Measurements from ENCODE around the gene ETV2. TPM values are rescaled to one million over a fixed set of nuclear protein-coding genes. Genes with fewer than 3 reads are reported as not detected.

The ETV2 gene
- polyA plus RNA-seq, 4 donors = 1.7 to 3.3 (median 2.3) TPM

Other genes with a start within 250 kb of the ETV2 start
- gene FFAR2, start 193.5 kb upstream of the ETV2 start, polyA plus RNA-seq (ENCODE audit: insufficient read length in 4 of 4) = 1 to 10 TPM in 1 of 4 donors, under 1 TPM in 3; 0.19 to 1.4 (median 0.47) TPM
- gene KRTDAP, start 151.3 kb upstream of the ETV2 start, polyA plus RNA-seq (ENCODE audit: insufficient read length in 4 of 4) = 1 to 10 TPM in 1 of 4 donors, under 1 TPM in 3; 0.36 to 1.9 (median 0.59) TPM
- 100 to 1,000 TPM in 1 of 4 donors, 10 to 100 TPM in 3; 59.7 to 123 (median 83.8) TPM for gene DMKN, start 128.1 kb upstream of the ETV2 start, polyA plus RNA-seq (ENCODE audit: insufficient read length in 4 of 4)
- under 1 TPM in 1 of 4 donors, not detected in 3; 0.11 TPM for gene SBSN, start 113.4 kb upstream of the ETV2 start, polyA plus RNA-seq (ENCODE audit: insufficient read length in 4 of 4)
- not detected for gene GAPDHS, start 108.3 kb upstream of the ETV2 start, polyA plus RNA-seq (ENCODE audit: insufficient read length in 4 of 4)
- gene TMEM147, start 96.1 kb upstream of the ETV2 start, polyA plus RNA-seq (ENCODE audit: insufficient read length in 4 of 4) = 100 to 1,000 TPM in 1 of 4 donors, 10 to 100 TPM in 3; 58.7 to 102 (median 86.6) TPM
- gene ATP4A, start 78.1 kb upstream of the ETV2 start, polyA plus RNA-seq (ENCODE audit: insufficient read length in 4 of 4) = under 1 TPM in 1 of 4 donors, not detected in 3; 0.14 TPM
- not detected for gene PMIS2, start 55.6 kb upstream of the ETV2 start, polyA plus RNA-seq (ENCODE audit: insufficient read length in 4 of 4)
- gene HAUS5, start 29.0 kb upstream of the ETV2 start, polyA plus RNA-seq (ENCODE audit: insufficient read length in 4 of 4) = 10 to 100 TPM; 23.2 to 39.6 (median 25.3) TPM
- gene RBM42, start 12.7 kb upstream of the ETV2 start, polyA plus RNA-seq (ENCODE audit: insufficient read length in 4 of 4) = 10 to 100 TPM; 49.1 to 81.9 (median 57.7) TPM
- gene COX6B1, start 6.6 kb downstream of the ETV2 start, polyA plus RNA-seq (ENCODE audit: insufficient read length in 4 of 4) = 100 to 1,000 TPM; 224 to 359 (median 312) TPM
- 10 to 100 TPM in 3 of 4 donors, under 1 TPM in 1; 0.53 to 67.8 (median 21.8) TPM for gene UPK1A, start 24.8 kb downstream of the ETV2 start, polyA plus RNA-seq (ENCODE audit: insufficient read length in 4 of 4)
- under 1 TPM; 0.27 to 0.63 (median 0.49) TPM for gene ZBTB32, start 62.8 kb downstream of the ETV2 start, polyA plus RNA-seq (ENCODE audit: insufficient read length in 4 of 4)
- gene KMT2B, start 76.3 kb downstream of the ETV2 start, polyA plus RNA-seq (ENCODE audit: insufficient read length in 4 of 4) = 10 to 100 TPM; 25.1 to 42.0 (median 32.8) TPM
- 1 to 10 TPM; 2.6 to 4.3 (median 3.1) TPM for gene IGFLR1, start 100.7 kb downstream of the ETV2 start, polyA plus RNA-seq (ENCODE audit: insufficient read length in 4 of 4)
- gene U2AF1L4, start 103.7 kb downstream of the ETV2 start, polyA plus RNA-seq (ENCODE audit: insufficient read length in 4 of 4) = 10 to 100 TPM; 17.2 to 22.0 (median 18.6) TPM
- gene PSENEN, start 103.9 kb downstream of the ETV2 start, polyA plus RNA-seq (ENCODE audit: insufficient read length in 4 of 4) = 10 to 100 TPM; 43.4 to 71.8 (median 61.9) TPM
- 10 to 100 TPM in 2 of 4 donors, 1 to 10 TPM in 2; 6.0 to 14.2 (median 9.3) TPM for gene LIN37, start 106.8 kb downstream of the ETV2 start, polyA plus RNA-seq (ENCODE audit: insufficient read length in 4 of 4)
- 100 to 1,000 TPM in 1 of 4 donors, 10 to 100 TPM in 3; 24.8 to 111 (median 29.2) TPM for gene HSPB6, start 115.3 kb downstream of the ETV2 start, polyA plus RNA-seq (ENCODE audit: insufficient read length in 4 of 4)
- 10 to 100 TPM; 12.8 to 24.3 (median 17.3) TPM for gene PROSER3, start 116.4 kb downstream of the ETV2 start, polyA plus RNA-seq (ENCODE audit: insufficient read length in 4 of 4)
- 10 to 100 TPM; 18.4 to 43.8 (median 26.5) TPM for gene ARHGAP33, start 133.8 kb downstream of the ETV2 start, polyA plus RNA-seq (ENCODE audit: insufficient read length in 4 of 4)
- gene PRODH2, start 171.1 kb downstream of the ETV2 start, polyA plus RNA-seq (ENCODE audit: insufficient read length in 4 of 4) = 10 to 100 TPM in 3 of 4 donors, under 1 TPM in 1; 0.41 to 51.0 (median 25.1) TPM
- 100 to 1,000 TPM in 3 of 4 donors, 1 to 10 TPM in 1; 2.9 to 185 (median 128) TPM for gene NPHS1, start 210.8 kb downstream of the ETV2 start, polyA plus RNA-seq (ENCODE audit: insufficient read length in 4 of 4)
- gene KIRREL2, start 215.2 kb downstream of the ETV2 start, polyA plus RNA-seq (ENCODE audit: insufficient read length in 4 of 4) = 10 to 100 TPM in 2 of 4 donors, 1 to 10 TPM in 2; 1.8 to 12.4 (median 10.1) TPM
- 10 to 100 TPM; 23.6 to 48.5 (median 31.7) TPM for gene APLP1, start 226.8 kb downstream of the ETV2 start, polyA plus RNA-seq (ENCODE audit: insufficient read length in 4 of 4)